H4 (cell line): Measurements from ENCODE around the gene TEKT1. TPM values are rescaled to one million over a fixed set of nuclear protein-coding genes. Genes with fewer than 3 reads are reported as not detected.
A peak's percentile ranks its signal among the peaks of the same experiment; 100 is the strongest.
"Not testable (repeated sequence)": the region's sequence is repeated elsewhere in the genome, so short reads cannot be mapped to it uniquely, and the experiment has no call there.

Experiments
- DNase-seq: peaks from one replicate; pipeline ENCODE4 v3.0.0-alpha.2; 2015; ENCODE audit warnings: low spot score
- total RNA-seq: library from RNA; depleted of rRNA; stranded (reverse); fragments of >200 nt; shearing (Covaris generic); gene quantifications from 2 replicates; pipeline ENCODE4 v1.2.3, GENCODE V29; 2014; rRNA removed

The TEKT1 gene
- total RNA-seq: not detected in 2 replicates

- DNase-seq: peak; percentile 48
Measured at GRCh38 chr17:6831661-6832263, at the start of gene TEKT1. TEKT1 (minus strand) TSS chr17:6831729; CDS start chr17:6830376, 1,353 bp downstream.

GRCh38 chr17:6879221-6879975 is 47.9 kb upstream of the TEKT1 start:
- not testable (repeated sequence) for DNase-seq

- not testable (repeated sequence) for DNase-seq
Measured at GRCh38 chr17:6875276-6875675, 43.7 kb upstream of the TEKT1 start.

GRCh38 chr17:6872936-6873335 is 41.4 kb upstream of the TEKT1 start:
- DNase-seq: no peak

- no peak for DNase-seq
Measured at GRCh38 chr17:6870841-6871240, 39.3 kb upstream of the TEKT1 start.

- DNase-seq: no peak
Measured at GRCh38 chr17:6868582-6868981, 37.1 kb upstream of the TEKT1 start.

GRCh38 chr17:6867849-6868248 is 36.3 kb upstream of the TEKT1 start:
- DNase-seq: no peak

GRCh38 chr17:6862825-6863224 is 31.3 kb upstream of the TEKT1 start:
- no peak for DNase-seq

GRCh38 chr17:6862122-6862521 is 30.6 kb upstream of the TEKT1 start:
- no peak for DNase-seq

- DNase-seq: no peak
Measured at GRCh38 chr17:6857904-6858303, 26.4 kb upstream of the TEKT1 start.

- DNase-seq: no peak
Measured at GRCh38 chr17:6857336-6857735, 25.8 kb upstream of the TEKT1 start.

GRCh38 chr17:6856051-6856450 is 24.5 kb upstream of the TEKT1 start:
- no peak for DNase-seq

GRCh38 chr17:6853764-6854442 is 22.4 kb upstream of the TEKT1 start:
- peak; percentile 32 for DNase-seq

GRCh38 chr17:6848545-6849179 is 17.1 kb upstream of the TEKT1 start:
- peak; percentile 13 for DNase-seq

- not testable (repeated sequence) for DNase-seq
Measured at GRCh38 chr17:6846138-6846537, 14.6 kb upstream of the TEKT1 start.

GRCh38 chr17:6844406-6844805 is 12.9 kb upstream of the TEKT1 start:
- not testable (repeated sequence) for DNase-seq

- DNase-seq: peak; percentile 19
Measured at GRCh38 chr17:6843241-6843880, 11.8 kb upstream of the TEKT1 start.

GRCh38 chr17:6841769-6842168 is 10.2 kb upstream of the TEKT1 start:
- not testable (repeated sequence) for DNase-seq

GRCh38 chr17:6830383-6830986 is 1.0 kb downstream of the TEKT1 start:
- DNase-seq: no peak

GRCh38 chr17:6823011-6823442 is 8.5 kb downstream of the TEKT1 start:
- no peak for DNase-seq

- DNase-seq: no peak
Measured at GRCh38 chr17:6818938-6819337, 12.6 kb downstream of the TEKT1 start.
